GM21515 (cell line): ENCODE results near the gene SLC22A7.

Source experiments
- ATAC-seq: cut with Tn5 transposase; IDR thresholded peaks from one replicate; pipeline ENCODE4 v1.9.1; 2021; ENCODE audit not compliant: unreplicated experiment

Gene SLC22A7

GRCh38 chr6:43282636-43283513 lies 15.2 kb upstream of the SLC22A7 start:
- no peak for ATAC-seq

- ATAC-seq, result no peak
These were observed 14.6 kb upstream of the SLC22A7 start for GRCh38 chr6:43283514-43283901.

- ATAC-seq, result no peak
These were observed 14.2 kb upstream of the SLC22A7 start for GRCh38 chr6:43283905-43284304.

GRCh38 chr6:43284991-43285781 lies 12.9 kb upstream of the SLC22A7 start:
- ATAC-seq, result no peak

GRCh38 chr6:43285832-43286231 lies 12.2 kb upstream of the SLC22A7 start:
- no peak for ATAC-seq

GRCh38 chr6:43286456-43286979 lies 11.5 kb upstream of the SLC22A7 start:
- no peak for ATAC-seq

- no peak for ATAC-seq
These were observed 10.9 kb upstream of the SLC22A7 start for GRCh38 chr6:43286980-43287716.

GRCh38 chr6:43287717-43288679 lies 10.1 kb upstream of the SLC22A7 start:
- ATAC-seq, result no peak

- ATAC-seq, result no peak
These were observed 7.6 kb upstream of the SLC22A7 start for GRCh38 chr6:43290339-43290904.

GRCh38 chr6:43290905-43291355 lies 7.1 kb upstream of the SLC22A7 start:
- ATAC-seq, result no peak

- no peak for ATAC-seq
These were observed 6.4 kb upstream of the SLC22A7 start for GRCh38 chr6:43291708-43292107.

- ATAC-seq, result no peak
These were observed 5.7 kb upstream of the SLC22A7 start for GRCh38 chr6:43292341-43292740.

- no peak for ATAC-seq
These were observed 5.2 kb upstream of the SLC22A7 start for GRCh38 chr6:43292763-43293318.

GRCh38 chr6:43293698-43294097 lies 4.4 kb upstream of the SLC22A7 start:
- no peak for ATAC-seq

- no peak for ATAC-seq
These were observed 3.5 kb upstream of the SLC22A7 start for GRCh38 chr6:43294536-43294935.

- no peak for ATAC-seq
These were observed 2.6 kb upstream of the SLC22A7 start for GRCh38 chr6:43295456-43295855.

GRCh38 chr6:43296780-43297497 lies 1.1 kb upstream of the SLC22A7 start:
- no peak for ATAC-seq

- ATAC-seq, result no peak
These were observed 691 bp downstream of the SLC22A7 start for GRCh38 chr6:43298565-43299337.
